Fibroblast of skin of right biceps (primary cell): Measurements from ENCODE around the gene NCKAP5.

Experiments used
- DNase-seq: peaks from one replicate; pipeline ENCODE4 v3.0.0-alpha.2; 2013

The NCKAP5 gene

GRCh38 chr2:132971310-132972061 is 596.8 kb downstream of the NCKAP5 start:
- no peak for DNase-seq

- DNase-seq, result peak; percentile 9
Measured at GRCh38 chr2:132969371-132969985, 598.8 kb downstream of the NCKAP5 start.

- DNase-seq, result no peak
Measured at GRCh38 chr2:132965460-132965859, 602.8 kb downstream of the NCKAP5 start.

- DNase-seq, result no peak
Measured at GRCh38 chr2:132963161-132963560, 605.1 kb downstream of the NCKAP5 start.

- DNase-seq, result no peak
Measured at GRCh38 chr2:132958887-132959286, 609.4 kb downstream of the NCKAP5 start.

GRCh38 chr2:132955871-132956615 is 612.2 kb downstream of the NCKAP5 start:
- no peak for DNase-seq

- DNase-seq, result no peak
Measured at GRCh38 chr2:132953771-132954170, 614.5 kb downstream of the NCKAP5 start.

- DNase-seq, result no peak
Measured at GRCh38 chr2:132951008-132951714, 617.1 kb downstream of the NCKAP5 start.

GRCh38 chr2:132949108-132949507 is 619.2 kb downstream of the NCKAP5 start:
- no peak for DNase-seq

GRCh38 chr2:132948211-132948610 is 620.1 kb downstream of the NCKAP5 start:
- DNase-seq, result no peak

GRCh38 chr2:132943829-132944228 is 624.4 kb downstream of the NCKAP5 start:
- peak; percentile 70 for DNase-seq

GRCh38 chr2:132941296-132942020 is 626.8 kb downstream of the NCKAP5 start:
- no peak for DNase-seq

- DNase-seq, result peak; percentile 54
Measured at GRCh38 chr2:132937629-132938028, 630.6 kb downstream of the NCKAP5 start.

- DNase-seq, result no peak
Measured at GRCh38 chr2:132936791-132937190, 631.5 kb downstream of the NCKAP5 start.

GRCh38 chr2:132936261-132936660 is 632.0 kb downstream of the NCKAP5 start:
- peak; percentile 76 for DNase-seq

GRCh38 chr2:132929786-132930185 is 638.5 kb downstream of the NCKAP5 start:
- DNase-seq, result no peak

- peak; percentile 85 for DNase-seq
Measured at GRCh38 chr2:132923787-132924186, 644.5 kb downstream of the NCKAP5 start.

GRCh38 chr2:132915812-132916549 is 652.3 kb downstream of the NCKAP5 start:
- peak; percentile 40 for DNase-seq

GRCh38 chr2:132911726-132912724 is 656.2 kb downstream of the NCKAP5 start:
- DNase-seq, result peak; percentile 32

GRCh38 chr2:132910432-132910831 is 657.8 kb downstream of the NCKAP5 start:
- no peak for DNase-seq
